Omental fat pad (tissue), 4 donors: ENCODE measurements around the gene SLN. TPM values are rescaled to one million over a fixed set of nuclear protein-coding genes. Genes with fewer than 3 reads are reported as not detected.
"Not testable (repeated sequence)": the region's sequence is repeated elsewhere in the genome, so short reads cannot be mapped to it uniquely, and the experiment has no call there.

ENCODE experiments used
- ATAC-seq: fragments of 150-250 bp; one replicate; pipeline ENCODE4 v1.9.1; 2016; ENCODE audit warnings: mild to moderate bottlenecking, moderate library complexity; ENCODE audit not compliant: low FRiP score
- DNase-seq: peaks from one replicate; pipeline ENCODE4 v3.0.0-alpha.2; 2019; ENCODE audit warnings: low spot score
- total RNA-seq, 4 donors: library from RNA; depleted of rRNA; stranded (reverse); fragments of >200 nt; gene quantifications; one replicate each; pipeline ENCODE4 v1.1.0, GENCODE V29; 2016
- TF ChIP-seq, protein P1 (sequence below), 3 donors: fragments of 450-650 bp; IDR thresholded peaks; one replicate each; pipeline ENCODE4 v1.5.1; 2016 to 2017; ENCODE audit warnings: antibody characterized with exemption in 3 of 3, mild to moderate bottlenecking in 3 of 3, moderate library complexity in 2 of 3

SLN gene
- not detected for total RNA-seq

DNA sequence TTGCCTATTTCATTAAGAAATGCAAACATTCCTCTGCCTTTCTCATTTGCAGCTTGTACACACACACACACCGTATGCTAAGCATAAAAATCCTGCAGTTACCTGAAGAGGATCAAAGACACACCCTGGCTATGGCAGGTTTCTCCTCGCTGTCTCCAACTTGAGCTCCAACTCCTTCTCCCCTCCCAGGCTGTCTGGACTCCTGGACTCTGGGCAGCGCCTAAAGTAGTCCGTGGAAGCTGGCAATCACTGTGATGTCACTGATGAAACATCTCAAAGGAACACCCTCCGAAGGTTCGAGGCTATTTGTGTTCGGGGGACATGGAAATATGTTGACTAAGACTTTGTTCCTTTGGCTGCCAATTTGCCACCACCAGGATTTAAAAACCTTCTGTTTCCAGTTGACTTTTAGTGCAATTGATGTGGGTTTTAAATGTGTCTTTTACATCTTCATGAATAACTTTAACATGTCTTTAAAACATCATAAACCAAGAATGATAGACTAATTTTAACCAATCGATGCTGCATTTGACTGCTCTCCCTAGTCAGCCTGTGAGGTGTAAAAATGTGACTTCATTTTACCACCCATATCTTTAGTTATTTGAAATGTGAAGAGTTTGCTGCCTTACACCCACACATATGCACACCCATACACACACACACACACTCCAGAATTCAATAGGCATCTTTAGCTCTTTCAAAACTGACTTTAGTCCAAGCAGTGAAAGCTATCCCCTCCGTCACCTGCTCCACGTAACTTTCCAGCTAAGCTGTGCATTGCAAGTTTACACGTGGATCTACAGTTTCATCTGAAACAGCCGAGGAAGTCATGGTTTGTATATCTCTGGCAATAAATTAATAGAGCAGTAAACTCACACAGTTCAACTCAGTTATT lies at the start of gene SLN:
SLN (minus strand) TSS at position 196 of the 895 bp plus-strand sequence.
- DNase-seq (no peak), ATAC-seq (no peak)
- TF ChIP-seq, protein P1, sequence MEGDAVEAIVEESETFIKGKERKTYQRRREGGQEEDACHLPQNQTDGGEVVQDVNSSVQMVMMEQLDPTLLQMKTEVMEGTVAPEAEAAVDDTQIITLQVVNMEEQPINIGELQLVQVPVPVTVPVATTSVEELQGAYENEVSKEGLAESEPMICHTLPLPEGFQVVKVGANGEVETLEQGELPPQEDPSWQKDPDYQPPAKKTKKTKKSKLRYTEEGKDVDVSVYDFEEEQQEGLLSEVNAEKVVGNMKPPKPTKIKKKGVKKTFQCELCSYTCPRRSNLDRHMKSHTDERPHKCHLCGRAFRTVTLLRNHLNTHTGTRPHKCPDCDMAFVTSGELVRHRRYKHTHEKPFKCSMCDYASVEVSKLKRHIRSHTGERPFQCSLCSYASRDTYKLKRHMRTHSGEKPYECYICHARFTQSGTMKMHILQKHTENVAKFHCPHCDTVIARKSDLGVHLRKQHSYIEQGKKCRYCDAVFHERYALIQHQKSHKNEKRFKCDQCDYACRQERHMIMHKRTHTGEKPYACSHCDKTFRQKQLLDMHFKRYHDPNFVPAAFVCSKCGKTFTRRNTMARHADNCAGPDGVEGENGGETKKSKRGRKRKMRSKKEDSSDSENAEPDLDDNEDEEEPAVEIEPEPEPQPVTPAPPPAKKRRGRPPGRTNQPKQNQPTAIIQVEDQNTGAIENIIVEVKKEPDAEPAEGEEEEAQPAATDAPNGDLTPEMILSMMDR (IDR thresholded peaks at IDR 0.05): no peak

DNA sequence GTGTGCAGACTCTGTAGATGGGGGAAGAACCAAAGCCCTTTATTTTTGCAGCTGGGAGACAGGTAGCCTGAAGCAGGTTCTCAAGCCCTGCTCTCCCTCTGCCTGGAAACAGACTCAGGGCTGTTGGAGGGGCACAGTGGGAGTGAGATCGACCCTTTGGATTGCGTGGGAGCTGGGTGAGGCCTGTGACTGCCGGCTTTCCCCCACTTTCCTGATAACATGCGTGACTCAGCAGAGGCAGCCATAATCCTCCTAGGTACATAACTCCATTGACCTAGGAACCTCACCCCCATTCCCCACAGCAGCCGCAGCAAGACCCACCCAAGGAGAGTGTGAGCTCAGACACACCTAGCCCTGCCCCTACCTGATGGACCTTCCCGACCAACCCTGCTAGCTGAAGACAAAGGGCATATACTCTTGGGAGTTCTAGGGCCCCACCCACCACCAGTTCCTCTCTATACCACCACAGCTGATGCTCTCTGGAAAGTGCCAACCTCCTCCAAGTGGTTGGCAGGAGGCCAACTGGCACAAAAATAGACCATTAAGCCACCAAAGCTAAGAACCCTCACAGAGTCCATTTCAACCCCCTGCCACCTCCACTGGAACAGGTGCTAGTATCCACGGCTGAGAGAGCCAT lies 47.0 kb upstream of the SLN start:
- not testable (repeated sequence) for ATAC-seq, DNase-seq

DNA sequence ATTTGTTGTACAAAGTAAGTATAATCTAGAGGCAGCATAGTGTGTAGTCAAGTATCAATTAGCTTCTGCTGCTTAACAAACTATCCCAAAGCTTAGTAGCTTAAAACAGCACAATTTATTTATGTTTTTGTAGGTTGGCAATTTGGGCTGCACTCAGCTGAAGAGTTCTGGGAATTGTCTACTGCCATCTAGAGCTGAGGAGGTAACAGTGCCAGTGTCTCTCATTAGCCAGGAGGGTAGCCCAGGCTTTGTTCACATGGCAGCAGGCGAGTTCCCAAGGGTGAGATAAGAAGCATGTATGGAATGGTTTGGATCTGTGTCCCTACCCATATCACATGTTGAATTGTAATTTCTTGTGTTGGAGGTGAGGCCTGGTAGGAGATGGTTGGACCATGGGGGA lies 45.8 kb upstream of the SLN start:
- no peak for ATAC-seq
- DNase-seq: no peak
- TF ChIP-seq, protein P1 (IDR thresholded peaks at IDR 0.05): no peak

DNA sequence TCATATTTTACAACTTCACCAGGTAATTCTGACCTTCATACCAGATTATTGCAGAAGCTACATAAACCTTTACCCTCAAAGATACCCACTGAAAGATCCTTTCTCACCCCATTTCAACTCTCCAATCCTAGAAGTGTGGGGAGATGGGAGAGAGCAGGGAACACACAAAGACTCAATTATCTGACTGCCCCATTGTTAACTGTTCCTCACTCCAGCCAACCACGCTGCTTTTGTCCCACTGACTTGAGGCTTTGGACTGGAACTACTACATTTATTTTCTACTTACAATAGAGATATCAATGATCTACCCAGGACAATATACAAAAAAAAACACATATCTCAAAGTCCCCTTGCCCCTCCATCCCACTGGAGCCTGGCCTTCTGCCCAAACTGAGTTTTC lies 44.7 kb upstream of the SLN start:
- ATAC-seq: no peak
- DNase-seq: no peak
- TF ChIP-seq, protein P1 (IDR thresholded peaks at IDR 0.05): no peak

DNA sequence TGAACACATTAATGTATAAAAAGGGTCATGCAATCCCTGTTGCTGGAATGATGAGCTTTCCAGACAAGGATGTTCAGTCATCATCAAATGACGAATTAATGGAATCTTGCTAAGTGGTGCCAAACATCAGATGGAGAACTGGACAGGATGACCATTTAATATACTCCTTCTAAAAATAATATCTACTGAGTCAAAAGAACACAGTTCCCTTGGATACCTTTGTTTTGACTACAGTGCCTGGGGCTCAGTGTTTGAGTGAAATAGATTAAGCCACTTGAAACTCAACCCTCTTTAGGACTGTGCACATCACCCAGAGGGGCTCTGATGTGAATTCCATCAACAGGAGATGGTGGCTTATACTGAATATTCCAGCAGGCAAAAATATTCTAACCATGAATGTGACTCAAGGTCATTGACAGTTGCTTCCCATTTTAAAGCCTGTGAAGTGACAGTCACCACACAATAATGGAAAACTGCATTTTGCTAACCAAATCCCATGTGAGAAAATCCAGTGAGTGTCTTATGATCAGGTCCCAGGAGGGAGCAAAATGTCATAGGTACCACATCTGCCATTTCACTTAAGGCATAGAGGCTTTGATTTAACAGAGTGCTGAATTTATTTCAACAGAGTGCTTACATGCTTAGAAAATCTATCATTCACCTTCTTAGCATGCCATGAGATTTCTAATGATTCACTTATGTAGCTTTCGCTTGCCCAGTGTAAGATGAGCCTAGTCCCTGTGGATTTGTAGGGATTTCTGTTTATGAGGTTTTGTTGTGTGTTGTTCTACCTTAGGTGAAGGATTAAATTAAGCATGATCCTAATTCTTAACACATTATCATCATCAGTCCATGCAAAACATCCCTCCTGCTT lies 41.3 kb upstream of the SLN start:
- ATAC-seq: no peak
- TF ChIP-seq, protein P1 (IDR thresholded peaks at IDR 0.05): no peak
- DNase-seq: no peak

DNA sequence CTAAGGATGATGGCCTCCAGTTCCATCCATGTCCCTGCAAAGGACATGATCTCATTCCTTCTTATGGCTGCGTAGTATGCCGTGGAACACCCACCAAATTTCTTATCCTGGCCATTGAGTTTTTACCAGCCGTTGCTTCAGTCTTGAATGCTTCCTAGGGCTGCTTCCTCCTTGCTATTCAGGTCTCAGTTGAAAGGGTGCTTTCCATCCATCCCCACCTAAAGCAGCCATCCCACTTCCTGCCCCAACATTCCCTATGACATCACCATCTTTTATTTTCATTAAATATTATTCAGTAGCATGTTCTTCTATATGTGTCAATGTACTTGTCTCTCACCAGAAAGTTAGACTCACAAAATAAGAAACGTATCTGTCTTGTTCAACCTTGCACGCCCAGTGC lies 40.7 kb upstream of the SLN start:
- DNase-seq (no peak), ATAC-seq (no peak)
- TF ChIP-seq, protein P1 (IDR thresholded peaks at IDR 0.05): no peak

DNA sequence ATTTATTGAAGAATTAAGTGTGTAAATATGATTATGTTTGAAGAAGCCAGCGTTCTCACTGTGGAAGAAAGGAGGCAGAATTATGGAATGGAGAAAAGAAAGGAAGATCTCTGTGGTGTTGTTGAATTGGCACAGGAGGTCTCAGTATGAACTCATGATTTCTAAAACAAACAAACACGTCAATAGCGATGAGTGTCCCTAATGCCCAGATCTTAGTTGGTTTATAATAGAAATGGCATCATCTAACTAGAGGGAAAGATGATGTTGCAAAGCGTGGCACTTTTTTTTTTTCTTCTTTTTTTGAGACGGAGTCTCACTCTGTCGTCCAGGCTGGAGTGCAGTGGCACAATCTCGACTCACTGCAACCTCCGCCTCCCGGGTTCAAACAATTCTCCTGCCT lies 39.2 kb upstream of the SLN start:
- DNase-seq (no peak), ATAC-seq (no peak)
- TF ChIP-seq, protein P1 (IDR thresholded peaks at IDR 0.05): no peak
